ENCODE results near the gene TMCC2.

GRCh38 chr1:205286335-205286950 lies 58.7 kb downstream of the TMCC2 start:
- TF ChIP-seq CTCF (IDR thresholded peaks at IDR 0.05) (no peak), POLR2A (IDR thresholded peaks at IDR 0.05) (no peak)

All from Peyer's patch (tissue), 4 donors.